Activated T-cell treated with anti-CD3 and anti-CD28 coated beads for 48 hours (primary cell): Measurements from ENCODE around the gene PRAC2.

Experiments used
- DNase-seq: peaks from one replicate; pipeline ENCODE4 v3.0.0-alpha.2; 2020; ENCODE audit warnings: low read depth

The PRAC2 gene

DNA sequence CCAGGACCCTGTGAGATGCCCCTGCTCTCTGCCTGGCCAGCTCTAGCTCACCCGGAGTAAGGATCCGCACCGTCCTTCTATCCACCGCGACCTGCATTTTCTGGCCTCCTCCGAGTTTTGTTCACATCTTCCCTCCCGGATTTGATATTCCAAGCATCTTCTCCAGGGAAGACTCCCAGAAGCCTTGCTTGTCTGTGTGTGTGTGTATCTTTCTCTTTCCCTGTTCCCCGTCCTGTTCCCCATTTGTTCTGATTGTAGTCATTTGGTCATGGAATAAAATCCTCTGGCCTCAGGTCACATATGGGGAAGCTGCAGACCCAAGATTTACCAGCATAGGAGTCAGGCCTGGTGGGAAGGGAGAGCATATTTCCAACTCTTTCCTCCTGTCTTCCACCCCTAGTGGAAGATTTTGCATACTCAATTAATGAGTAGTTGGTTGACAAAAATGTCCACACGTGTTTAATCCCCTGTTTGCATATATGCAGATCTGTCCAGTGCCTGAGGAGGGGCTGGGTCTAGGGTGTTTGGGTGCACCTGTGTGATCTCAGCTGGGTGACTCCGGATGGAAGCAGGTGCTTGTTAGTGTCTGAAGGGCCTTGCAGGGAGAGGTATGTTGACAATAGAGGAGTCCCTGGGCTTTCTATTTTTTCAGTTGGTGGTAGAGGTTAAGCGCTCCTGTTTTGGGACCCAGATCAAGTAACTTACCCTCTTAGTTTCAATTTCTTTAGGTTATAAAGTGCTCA, 2.5 kb upstream of the PRAC2 start:
- no peak for DNase-seq

DNA sequence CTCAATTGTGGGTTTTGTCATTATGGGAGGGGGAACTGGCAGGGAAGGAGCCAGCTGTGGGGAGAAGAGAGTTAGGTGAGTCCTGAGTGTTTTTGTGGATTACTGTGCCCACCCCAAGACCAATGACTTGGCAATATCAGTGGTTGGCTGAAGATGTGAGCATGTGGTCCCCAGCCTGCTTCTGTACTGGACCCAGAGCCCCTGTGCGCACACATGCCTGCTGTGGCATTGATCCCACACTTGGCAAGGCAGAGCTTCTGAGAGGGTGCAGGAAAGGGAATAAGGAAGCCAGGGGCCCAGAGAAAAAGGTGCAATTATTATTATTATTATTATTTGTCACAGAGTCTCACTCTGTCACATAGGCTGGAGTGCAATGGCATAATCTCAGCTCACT, 2.0 kb upstream of the PRAC2 start:
- DNase-seq: no peak

DNA sequence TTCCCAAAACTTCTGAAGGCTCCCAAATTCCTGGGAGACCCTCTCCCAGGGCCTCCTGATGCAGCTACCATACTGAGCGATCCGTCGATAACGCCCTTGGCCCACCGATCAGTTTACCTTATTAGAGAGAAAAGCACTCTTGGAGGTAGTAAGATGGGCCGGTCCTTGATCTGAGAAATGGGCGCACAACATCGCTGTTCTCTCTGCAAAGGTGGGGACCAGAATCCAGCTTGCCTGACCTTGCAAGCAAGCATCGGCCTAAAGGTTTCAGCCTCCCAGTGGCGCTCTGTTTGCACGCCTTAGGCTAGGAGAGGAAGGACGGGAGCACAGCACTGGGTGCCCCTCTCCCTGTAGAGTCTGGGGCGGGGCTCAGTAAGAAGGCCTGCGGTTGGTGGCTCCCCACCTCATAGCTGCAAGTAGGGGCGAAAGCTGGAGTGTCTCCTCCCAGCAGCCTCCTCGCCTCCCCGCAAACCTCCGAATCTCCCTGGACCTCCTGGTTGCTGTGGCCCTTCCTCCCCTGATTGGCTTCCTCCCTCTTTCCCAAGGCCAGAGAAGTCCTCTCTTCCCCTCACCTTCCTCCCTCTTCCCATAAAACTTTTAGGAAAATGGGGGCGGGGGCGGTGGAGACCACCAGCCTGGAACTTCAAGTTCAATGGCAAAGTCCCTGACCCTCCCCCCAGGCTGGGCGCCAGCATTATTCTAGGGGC, 631 bp upstream of the PRAC2 start, which contains the start of gene PRAC1:
Gene PRAC1, minus strand, starts transcription at position 318 of the 707 bp plus-strand sequence. Its CDS starts 126 bp downstream, at position 192.
- DNase-seq: no peak

DNA sequence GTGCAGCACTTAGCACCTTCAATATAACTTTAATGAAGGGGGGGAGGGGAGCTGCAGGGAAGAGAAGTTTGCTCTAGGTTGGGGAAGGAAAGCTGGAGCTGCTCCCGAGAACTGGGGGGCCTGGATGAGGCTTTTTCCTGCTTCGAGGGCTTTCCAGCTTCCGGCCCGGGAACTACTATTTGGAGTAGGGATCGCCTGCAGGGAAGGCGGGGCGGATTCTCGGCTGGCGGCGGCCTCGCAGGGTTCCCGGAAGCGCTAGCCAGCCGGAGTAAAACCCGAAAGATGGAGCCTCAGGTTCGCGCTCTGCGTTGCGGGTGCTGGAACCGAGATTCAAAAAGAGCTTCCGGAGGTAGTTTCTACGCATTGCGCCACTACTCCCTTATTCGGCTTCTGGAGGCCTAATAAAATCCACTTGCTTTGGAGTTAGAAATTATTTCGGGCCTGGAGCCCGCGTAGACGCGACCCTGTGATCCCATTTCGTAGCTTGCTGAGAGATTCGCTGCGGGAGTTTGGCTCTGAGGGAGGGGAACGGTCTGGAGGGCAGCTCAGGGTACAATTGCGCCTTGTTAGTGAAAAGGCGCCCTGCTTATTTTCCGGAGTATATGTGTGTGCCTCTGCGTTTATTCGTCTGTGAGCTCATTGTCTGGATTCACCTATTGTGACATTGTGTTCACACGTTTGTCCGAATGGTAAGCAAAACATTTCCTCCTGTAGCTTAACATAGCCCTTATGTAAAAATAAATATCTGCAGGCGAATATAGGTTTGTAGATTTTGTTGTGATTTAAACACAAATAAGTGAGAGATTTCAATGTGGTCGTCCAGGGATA, 652 bp downstream of the PRAC2 start:
- DNase-seq: no peak

DNA sequence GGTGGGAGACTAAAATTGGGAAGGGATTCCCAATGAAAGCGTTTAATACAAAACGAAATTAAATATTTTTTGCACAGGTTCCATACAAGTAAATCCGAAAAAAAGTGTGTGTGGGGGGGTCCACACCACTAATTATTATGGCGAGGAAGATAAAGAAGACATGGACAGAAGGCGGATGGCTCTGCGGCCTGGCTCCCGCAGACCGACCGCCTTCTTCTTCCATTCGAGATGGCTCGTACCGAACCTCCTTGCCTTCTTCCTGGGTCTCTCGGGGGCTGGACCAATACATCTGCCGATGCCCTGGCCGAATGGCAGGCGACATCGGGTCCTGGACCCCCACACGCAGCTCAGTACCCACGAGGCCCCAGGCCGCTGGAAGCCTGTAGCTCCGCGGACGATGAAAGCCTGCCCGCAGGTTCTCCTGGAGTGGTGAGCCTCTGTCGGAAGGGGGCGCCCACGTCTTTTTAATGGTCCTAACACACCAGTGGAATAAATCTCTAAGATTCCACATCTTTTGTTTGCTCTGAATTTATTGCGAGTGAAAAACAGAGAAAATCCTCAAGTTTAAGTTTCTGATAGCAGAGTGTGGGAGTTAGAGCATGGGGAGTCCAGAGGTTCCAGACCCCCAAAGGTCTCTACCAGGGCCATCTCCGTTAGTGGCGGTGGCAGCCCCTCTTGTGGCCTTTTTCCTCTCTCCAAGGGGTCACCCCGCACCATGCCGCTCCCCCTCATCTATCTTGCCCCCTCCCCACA, 1.4 kb downstream of the PRAC2 start:
- peak; percentile 72 for DNase-seq

DNA sequence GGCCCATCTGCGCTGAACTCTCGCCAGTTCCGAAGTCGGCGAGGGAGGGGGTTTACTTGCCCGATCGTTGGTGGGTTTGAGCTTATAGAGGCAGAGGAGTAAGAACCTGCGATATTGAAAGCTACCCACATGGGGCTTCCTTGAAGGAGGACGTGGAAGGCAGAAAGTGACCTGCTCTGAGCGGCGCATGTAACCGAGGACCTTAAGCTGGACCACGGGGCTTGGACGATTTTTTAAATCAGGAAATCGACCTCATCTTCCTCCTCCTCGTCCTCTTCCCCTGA, 2.0 kb downstream of the PRAC2 start:
- no peak for DNase-seq

DNA sequence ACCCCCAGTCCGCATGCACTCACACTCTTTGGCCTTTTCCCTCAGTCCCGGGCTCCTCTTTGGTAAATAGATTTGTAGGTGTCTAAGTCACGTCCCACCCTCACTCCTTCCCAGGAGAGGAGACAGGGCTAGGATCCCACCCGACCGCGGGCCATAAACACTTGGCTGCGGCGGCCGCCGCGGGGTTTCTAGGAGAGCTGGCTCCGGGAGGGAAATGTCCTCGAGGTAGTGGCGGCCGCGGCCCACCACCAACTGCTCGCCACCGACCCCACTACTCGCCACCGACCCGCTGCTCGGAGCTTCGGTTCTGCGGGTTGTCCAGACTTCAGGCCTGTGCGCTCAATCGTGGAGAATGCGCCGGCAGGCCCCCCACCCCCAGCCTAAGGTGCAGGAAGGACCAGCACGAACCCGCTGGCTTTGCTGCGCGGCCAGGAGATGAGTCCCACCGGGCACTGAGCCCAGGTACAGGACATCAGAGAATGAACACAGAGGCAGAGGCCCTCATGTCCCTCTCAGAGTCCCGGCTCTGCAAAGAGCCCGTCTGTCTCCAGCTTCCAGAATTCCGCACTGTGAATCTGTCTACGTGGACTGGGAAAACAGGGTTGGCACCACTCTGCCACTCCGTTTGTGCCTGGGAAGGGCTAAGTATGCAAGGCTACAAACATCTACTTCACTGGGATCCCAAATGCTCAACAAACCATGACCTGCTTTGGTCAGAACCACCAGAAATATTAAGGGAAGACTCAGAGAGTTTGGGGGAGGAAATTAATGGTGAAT, 2.5 kb downstream of the PRAC2 start:
- no peak for DNase-seq

DNA sequence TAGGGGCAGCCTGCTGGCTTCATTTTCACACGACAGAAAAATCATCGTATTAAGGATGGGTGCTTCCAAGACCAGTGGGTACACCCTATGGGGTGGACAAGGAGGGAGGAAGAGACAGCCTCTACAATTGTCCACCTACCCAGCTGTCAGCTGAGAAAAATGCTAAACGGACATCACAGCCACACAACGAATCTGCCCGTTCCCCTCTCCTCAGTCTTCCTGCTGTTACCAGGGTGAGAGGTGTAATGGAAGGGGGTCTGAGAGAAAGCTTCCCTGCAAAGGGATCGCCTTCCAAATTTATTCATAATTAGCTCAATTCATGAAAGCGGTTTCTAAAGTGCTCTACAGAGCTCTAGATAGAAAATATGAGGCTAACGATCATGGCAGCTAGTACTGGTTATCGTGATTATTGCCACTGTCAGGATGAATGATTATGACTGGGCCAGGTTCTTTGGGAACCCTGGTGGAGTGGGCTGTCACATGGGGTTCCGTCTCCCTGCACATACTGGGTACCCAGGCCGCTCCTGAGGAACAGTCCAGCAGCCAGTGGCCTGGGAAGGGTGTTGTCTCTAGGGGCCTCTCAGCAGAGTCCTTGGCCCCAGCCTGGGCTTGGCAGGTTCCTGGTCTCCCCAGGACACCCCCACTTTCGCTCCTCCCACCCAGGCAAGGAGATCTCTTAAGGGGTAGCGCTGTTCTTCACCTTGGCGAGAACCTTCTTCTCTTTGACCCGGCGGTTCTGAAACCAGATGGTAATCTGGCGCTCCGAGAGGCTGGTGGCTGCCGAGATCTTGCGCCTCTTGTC, 3.3 kb downstream of the PRAC2 start:
- DNase-seq: no peak

DNA sequence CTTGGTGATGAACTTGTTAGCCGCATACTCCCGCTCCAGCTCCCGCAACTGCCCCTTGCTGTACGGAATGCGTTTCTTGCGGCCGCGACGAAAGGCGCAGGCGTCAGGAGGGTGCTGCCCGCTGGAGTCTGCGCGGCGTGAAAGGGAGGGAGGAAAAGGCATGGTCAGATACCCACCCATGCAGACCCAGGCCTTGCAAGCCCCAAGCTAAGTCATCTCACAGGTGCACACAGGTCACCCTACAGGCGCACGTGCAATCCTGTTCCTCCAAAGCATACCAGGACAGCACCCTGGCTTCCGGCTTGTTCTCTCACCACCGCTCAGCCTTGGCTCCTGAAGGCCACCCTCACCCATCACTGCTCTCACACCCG, 3.9 kb downstream of the PRAC2 start:
- DNase-seq: no peak

DNA sequence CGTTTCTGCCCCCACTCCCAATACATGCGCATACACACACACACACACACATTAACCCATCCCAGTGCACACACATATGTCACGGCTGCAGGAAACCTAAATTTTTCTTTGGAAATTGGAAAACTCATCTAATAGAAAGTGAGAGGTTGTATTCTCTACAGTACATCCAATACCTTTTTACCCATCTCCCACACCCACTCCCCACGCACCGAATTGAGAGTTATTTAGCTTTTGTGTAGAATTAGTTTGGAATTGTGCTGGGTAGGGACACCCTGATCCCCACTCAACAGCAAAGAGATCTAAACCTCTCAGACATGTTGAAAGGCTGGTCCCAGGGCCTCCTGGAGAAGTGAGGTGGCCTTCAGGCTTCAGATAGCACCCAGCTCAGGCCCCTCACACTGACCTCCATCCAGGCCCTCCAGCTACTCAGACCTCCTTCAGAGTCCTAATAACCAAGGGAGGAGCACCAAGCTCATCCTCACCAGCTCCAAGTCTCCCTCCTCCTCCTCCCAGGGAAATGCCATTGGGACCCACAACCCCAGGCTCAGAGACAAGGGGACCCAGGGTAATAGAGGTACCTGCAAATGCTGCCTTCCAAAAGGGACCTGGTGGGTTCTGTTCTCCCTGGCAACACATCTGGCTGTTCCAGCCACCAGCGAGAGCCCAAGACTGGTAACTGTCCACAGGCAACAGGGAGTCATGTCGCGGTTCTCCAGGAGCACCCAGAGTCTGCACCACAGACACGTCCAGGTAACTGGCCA, 4.6 kb downstream of the PRAC2 start:
- no peak for DNase-seq

DNA sequence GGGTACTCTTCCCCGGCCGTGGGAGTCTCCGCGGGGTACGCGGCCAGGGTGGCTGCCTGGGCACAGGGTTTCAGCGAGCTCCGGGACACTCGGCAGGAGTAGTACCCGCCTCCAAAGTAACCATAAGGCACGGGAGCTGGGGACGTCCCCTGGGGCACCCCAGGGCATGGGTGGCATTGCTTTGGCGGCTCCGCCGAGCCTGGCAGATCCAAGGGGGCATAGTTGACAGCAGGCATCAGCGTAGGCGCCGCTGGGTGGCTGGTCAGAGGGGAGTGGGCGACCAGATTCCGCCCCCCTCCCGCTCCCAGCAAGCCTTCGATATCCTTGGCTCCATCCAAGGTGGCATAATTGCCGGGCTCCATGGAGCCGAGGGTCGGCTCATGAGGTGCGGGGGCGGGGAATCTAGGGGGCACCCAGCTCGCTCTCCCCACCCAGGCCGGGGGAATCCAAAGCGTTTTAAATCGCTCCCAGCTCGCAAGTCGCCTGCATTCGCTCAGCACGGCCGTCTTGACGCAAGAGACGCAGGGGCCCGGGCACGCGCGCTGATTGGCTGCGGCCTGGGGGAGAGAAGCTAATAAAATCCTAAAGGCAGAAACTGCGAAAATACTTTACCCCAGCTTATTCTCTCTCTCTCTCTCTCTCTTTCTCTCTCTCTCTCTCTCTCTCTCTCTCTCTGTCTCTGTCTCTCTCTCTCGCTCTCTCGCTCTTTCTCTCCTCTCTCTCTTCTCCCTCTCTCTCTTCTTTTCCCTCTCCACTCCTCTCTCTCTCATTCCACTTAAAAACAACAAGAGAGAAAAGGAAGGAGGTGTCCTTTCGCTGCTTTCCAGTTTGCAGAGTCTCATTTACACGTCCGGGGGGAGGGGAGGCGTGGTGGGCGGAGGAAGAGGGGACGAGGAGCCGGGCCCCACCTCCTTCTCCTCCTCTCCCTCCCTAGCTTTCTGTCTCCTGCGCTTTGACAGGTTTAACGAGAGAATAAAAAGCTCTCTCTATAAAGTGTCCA, 5.5 kb downstream of the PRAC2 start, which contains the start of gene HOXB13:
Gene HOXB13, minus strand, starts transcription at position 519 of the 1,000 bp plus-strand sequence. Its CDS starts 157 bp downstream, at position 362.
- DNase-seq: no peak

DNA sequence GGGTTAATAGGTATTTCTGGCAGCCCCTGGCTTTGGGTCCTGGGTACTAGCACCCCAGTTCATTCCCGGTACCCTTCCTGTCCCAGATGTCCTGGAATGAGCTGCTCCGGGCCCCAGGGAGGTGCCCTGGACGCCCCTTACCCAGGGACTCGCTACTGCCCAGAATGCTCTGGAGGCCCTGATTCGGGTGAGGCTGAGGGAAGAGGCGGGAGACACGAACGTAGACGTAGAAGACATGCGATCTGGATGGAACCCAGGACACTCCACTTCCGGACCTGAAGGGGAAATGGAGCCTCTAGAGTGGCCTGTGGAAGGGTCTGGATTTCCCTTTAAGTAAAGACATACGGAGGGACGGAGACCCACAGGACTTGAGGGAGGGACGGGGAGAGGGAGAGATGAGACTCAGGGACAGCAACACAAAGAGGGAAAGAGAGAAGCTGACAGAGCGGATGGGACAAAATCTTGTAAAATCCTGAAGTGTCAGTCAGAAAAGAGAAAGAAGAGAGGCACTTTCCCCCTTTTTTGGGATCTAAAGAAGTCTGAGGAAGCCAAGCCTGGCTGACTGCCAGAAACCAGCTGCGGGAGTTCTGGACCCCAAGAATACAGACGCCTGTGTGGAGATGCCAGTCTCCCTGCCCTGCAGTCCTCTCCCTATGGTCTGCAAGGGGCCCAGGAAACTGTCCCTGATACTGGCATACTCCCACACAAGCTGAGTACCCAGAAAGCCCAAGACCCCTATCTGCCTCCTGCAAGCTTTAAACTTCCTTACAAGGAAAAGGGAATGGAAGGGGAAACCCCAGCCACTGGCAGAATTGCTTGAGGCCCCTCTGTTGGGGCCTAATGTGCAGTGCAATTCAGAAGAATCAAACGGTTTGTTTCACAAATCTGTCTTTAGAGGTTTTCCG, 6.6 kb downstream of the PRAC2 start:
- DNase-seq: no peak

DNA sequence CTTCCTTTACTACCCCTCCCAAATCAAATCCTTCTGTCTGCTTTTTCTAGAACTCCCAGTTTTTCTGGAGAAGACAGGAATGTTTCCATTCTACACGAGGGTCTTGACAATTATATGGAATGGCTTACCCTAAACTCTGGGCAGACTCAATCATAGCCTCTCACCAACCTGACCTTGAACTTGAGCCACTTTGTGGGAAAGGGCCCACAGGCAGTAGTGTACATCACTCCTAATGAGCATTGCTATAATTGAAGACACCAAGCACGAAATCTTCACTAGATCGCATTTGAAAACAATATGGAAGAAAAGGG, 7.2 kb downstream of the PRAC2 start:
- no peak for DNase-seq

DNA sequence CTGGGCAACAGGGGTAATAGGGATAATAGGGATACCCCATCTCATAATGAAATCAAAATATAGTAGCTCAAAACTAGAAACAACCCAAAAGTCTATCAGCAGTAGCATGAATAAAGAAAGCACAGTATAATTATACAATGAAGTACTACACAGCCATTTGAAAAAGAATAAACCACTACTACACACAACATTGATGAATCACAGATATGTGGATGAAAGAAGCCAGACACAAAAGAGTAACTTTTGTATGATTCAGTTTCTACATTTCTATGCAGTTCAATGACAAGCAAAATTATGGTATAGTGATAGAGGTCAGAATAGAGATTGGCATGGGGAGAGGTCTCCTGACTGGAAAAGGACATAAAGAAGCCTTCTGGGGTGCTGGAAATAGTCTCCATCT, 8.4 kb downstream of the PRAC2 start:
- DNase-seq: no peak

DNA sequence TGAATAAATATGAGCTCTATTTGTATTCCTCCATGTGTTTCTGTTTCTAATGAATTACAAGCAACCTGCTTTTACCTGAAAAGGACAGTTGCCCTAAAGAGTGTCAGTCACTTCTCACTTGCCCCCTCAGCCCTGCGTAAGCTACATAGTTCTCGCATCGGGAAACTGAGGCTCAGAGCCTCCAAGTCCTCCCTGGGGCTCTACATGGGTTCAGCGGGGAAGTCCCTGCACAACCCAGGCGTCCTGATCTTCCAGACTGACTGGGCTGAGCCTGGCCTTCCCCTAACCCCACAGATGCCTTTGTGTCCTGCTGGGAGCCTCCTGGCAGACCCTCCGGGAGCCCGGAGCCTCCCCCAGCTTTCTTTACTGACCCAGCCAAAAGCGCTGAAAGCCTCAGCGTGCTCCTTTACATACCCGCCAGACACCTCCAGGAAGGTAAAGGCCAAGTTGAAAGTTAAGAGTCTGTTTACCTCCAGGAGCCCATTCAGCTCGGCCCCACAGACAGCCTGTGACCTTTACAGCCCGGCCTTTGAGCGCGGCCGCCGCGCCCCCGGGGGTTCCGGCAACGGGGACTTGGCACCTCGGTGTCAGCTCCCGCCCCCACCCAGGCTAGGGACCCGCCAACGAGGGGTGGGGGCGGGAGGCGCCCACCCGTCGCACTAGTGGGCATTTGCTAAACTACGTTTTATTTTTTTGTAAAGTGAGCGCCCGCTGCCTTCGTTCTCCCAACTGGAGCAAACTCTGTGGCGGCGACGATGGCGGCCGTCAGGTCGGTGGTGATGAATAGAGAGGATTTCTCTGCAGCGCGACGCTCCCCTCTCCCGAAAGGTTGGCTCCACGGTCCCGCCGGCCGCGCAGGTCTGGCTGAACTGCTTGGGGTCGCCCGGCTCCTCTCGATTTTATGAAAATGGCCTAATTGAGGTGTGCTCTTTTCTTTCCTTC, 10.0 kb downstream of the PRAC2 start:
- no peak for DNase-seq

DNA sequence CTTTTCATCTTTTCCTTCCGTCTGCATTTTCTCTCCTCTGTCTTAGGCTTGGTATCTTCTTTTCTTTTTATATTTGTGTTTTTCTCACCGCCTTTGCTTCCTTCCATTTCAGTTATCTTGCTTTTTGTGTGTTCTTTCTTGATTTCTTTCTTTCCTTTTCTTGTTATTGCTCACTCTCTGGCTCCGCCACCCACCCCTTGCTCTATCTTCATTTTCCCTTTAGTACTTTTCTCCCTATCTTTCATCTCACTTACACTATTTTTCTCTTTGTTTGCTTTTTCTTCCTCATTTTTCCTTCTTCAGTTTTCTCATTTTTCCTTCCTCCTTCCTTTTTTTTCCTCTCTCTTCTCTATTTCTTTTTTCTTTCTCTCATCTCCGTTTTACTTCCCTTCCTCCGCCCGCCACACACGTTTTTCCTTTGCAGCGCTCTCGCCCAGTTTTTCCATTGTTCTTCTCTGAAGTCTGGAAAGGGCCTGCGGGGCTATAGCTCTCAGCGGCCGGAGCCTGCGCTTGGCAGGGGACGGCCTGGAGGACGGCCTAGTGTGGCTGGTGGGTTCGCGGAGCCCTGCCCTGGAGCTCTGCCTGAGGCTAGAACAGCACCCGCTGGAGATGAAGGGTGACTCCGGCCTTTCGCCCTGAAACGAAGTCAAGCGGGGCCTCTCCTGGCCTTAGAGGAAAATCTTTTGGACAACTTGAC, 10.8 kb downstream of the PRAC2 start:
- no peak for DNase-seq
